Measurements from ENCODE around the gene ARHGAP24. TPM values are rescaled to one million over a fixed set of nuclear protein-coding genes. Genes with fewer than 3 reads are reported as not detected.

The ARHGAP24 gene
- total and polyA plus RNA-seq, 8 donors: 22.0 to 35.0 (median 25.8) TPM

GRCh38 chr4:85773372-85773771 lies 298.4 kb downstream of the ARHGAP24 start:
- intact Hi-C loops (cut with DNase I): no loop called here
- no peak for DNase-seq

DNA sequence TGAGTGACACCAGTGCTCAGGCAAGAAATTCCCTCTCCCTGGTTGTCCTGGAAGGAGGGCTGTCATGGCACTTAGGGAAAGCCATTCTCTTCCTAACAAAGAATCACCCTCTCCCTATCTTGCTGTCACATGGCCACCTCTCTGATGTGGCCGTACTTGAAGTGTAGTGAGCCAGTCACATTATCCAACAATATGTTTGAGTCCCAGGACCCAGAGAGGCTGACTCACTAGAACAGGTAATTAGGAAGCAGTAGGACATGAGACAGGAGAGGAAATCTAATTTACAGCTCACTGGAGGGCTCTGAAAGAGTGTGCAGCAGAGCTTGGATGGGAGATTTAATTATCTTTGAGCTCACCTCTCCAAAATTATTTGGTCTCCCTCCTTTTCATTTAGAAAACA lies 299.1 kb downstream of the ARHGAP24 start:
- Histone ChIP-seq H3K36me3 (no peaks in the 10 kb centered on the region), H3K4me1 (peaks cover 6 to 12% of the 10 kb centered on the region in 2 donors), H3K27ac (no peak overlapping the region), H3K27me3 (no peaks in the 10 kb centered on the region), H3K9me3 (no peaks in the 10 kb centered on the region), H3K4me3 (no peak overlapping the region)
- TF ChIP-seq, protein P1, sequence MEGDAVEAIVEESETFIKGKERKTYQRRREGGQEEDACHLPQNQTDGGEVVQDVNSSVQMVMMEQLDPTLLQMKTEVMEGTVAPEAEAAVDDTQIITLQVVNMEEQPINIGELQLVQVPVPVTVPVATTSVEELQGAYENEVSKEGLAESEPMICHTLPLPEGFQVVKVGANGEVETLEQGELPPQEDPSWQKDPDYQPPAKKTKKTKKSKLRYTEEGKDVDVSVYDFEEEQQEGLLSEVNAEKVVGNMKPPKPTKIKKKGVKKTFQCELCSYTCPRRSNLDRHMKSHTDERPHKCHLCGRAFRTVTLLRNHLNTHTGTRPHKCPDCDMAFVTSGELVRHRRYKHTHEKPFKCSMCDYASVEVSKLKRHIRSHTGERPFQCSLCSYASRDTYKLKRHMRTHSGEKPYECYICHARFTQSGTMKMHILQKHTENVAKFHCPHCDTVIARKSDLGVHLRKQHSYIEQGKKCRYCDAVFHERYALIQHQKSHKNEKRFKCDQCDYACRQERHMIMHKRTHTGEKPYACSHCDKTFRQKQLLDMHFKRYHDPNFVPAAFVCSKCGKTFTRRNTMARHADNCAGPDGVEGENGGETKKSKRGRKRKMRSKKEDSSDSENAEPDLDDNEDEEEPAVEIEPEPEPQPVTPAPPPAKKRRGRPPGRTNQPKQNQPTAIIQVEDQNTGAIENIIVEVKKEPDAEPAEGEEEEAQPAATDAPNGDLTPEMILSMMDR (IDR thresholded peaks at IDR 0.05): no peak
- ATAC-seq (no peak), DNase-seq (no peak)
- intact Hi-C loops (cut with DNase I): no loop called here

More at GRCh38 chr4:85773372-85773771, 298.4 kb downstream of the ARHGAP24 start:
- Histone ChIP-seq H3K4me1 (peaks cover 4 to 9% of the 10 kb centered on the region in 2 donors), H3K27ac (no peak overlapping the region), H3K27me3 (no peaks in the 10 kb centered on the region), H3K9me3 (no peaks in the 10 kb centered on the region), H3K4me3 (no peak overlapping the region), H3K36me3 (no peaks in the 10 kb centered on the region)
- ATAC-seq: no peak
- TF ChIP-seq, protein P1 (IDR thresholded peaks at IDR 0.05): no peak

- intact Hi-C loops (cut with DNase I): no loop called here
- TF ChIP-seq, protein P1 (IDR thresholded peaks at IDR 0.05): no peak
- no peaks in the 10 kb centered on the region for H3K27me3 ChIP-seq
- H3K4me3 ChIP-seq: no peak overlapping the region
- peaks cover 6 to 12% of the 10 kb centered on the region in 2 donors for H3K4me1 ChIP-seq
- no peaks in the 10 kb centered on the region for H3K9me3 ChIP-seq
- ATAC-seq (no peak), DNase-seq (no peak)
- H3K36me3 ChIP-seq: no peaks in the 10 kb centered on the region
- H3K27ac ChIP-seq: no peak overlapping the region
These were observed 299.5 kb downstream of the ARHGAP24 start for GRCh38 chr4:85774489-85774888.

- ATAC-seq (no peak), DNase-seq (no peak)
- Histone ChIP-seq H3K4me1 (peaks cover 6 to 12% of the 10 kb centered on the region in 2 donors), H3K4me3 (no peak overlapping the region), H3K9me3 (no peaks in the 10 kb centered on the region), H3K27ac (no peak overlapping the region), H3K36me3 (no peaks in the 10 kb centered on the region), H3K27me3 (no peaks in the 10 kb centered on the region)
- TF ChIP-seq, protein P1 (IDR thresholded peaks at IDR 0.05): no peak
- intact Hi-C loops (cut with DNase I): no loop called here
These were observed 301.1 kb downstream of the ARHGAP24 start for GRCh38 chr4:85776096-85776495.

GRCh38 chr4:85776579-85776978 lies 301.6 kb downstream of the ARHGAP24 start:
- Histone ChIP-seq H3K27ac (no peak overlapping the region), H3K27me3 (no peaks in the 10 kb centered on the region), H3K4me1 (peaks cover 6 to 12% of the 10 kb centered on the region in 2 donors), H3K9me3 (no peaks in the 10 kb centered on the region), H3K36me3 (no peaks in the 10 kb centered on the region), H3K4me3 (no peak overlapping the region)
- intact Hi-C loops (cut with DNase I): no loop called here
- DNase-seq (no peak), ATAC-seq (no peak)
- TF ChIP-seq, protein P1 (IDR thresholded peaks at IDR 0.05): no peak
